ENCODE results near the gene PAQR9. TPM values are rescaled to one million over a fixed set of nuclear protein-coding genes. Genes with fewer than 3 reads are reported as not detected.

Gene PAQR9
- total and polyA plus RNA-seq, 9 donors: 0.04 to 0.08 (median 0.07) TPM; not detected in 6

DNA sequence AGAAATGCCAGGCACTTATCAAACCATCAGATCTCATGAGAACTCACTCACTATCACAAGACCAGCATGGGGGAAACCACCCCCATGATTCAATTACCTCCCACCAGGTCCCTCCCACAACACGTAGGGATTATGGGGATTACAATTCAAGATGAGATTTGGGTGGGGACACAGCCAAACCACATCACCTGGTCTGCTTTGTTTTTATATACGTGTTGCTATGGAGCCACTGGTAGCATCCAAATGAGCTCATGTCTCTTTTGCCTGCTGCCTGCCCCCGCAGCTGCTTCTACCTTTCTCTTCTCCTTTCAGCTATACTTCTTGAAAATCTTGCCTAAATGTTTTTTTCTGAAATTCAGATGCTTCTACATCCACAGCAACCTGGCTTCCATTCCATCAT, 47.8 kb downstream of the PAQR9 start:
- intact Hi-C loops (cut with DNase I): no loop called here
- no peaks in the 10 kb centered on the region for H3K4me1 ChIP-seq (ENCODE audit: insufficient read depth)
- H3K27ac ChIP-seq: no peak overlapping the region
- WGBS, 3 donors: 89 to 92% (median 90%) methylated on average over 3 of the region's 3 CpGs
- DNase-seq: no peak
- H3K27me3 ChIP-seq: no peaks in the 10 kb centered on the region
- TF ChIP-seq EP300 (IDR thresholded peaks at IDR 0.05) (no peak), POLR2A (IDR thresholded peaks at IDR 0.05) (no peak), CTCF (IDR thresholded peaks at IDR 0.05) (no peak)
- H3K9me3 ChIP-seq: no peaks in the 10 kb centered on the region
- no peaks in the 10 kb centered on the region for H3K36me3 ChIP-seq
- H3K4me3 ChIP-seq: no peak overlapping the region

GRCh38 chr3:142914286-142914811, 49.1 kb downstream of the PAQR9 start:
- intact Hi-C loops (cut with DNase I): no loop called here
- Histone ChIP-seq H3K27ac (no peak overlapping the region), H3K27me3 (no peaks in the 10 kb centered on the region), H3K9me3 (no peaks in the 10 kb centered on the region), H3K4me1 (ENCODE audit: insufficient read depth) (no peaks in the 10 kb centered on the region), H3K4me3 (no peak overlapping the region), H3K36me3 (no peaks in the 10 kb centered on the region)
- 46 to 60% (median 56%) methylated on average over 3 of the region's 3 CpGs for WGBS, 3 donors
- TF ChIP-seq POLR2A (IDR thresholded peaks at IDR 0.05): no peak
- TF ChIP-seq EP300 (IDR thresholded peaks at IDR 0.05): no peak
- no peak for TF ChIP-seq CTCF (IDR thresholded peaks at IDR 0.05)
- DNase-seq: no peak

DNA sequence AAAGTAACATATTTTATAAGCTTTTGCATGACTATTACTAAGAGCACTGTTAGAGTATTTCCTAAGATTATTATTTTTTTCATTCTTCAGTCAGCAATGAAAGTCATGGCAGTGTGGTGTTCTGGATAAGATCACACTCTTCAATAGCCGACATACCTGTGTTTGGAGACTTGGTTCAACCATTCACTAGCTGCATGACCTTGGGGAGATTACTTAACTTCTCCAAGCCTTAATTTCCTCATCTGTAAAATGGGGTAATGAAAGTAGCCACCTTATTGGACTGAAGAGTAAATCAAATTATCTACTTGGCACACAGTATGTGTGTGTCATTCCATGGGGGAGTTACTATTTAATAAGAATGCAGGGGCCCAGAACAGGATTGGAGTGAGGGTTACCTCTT, 50.0 kb downstream of the PAQR9 start:
- Histone ChIP-seq H3K4me3 (no peak overlapping the region), H3K4me1 (ENCODE audit: insufficient read depth) (no peaks in the 10 kb centered on the region), H3K9me3 (no peaks in the 10 kb centered on the region), H3K36me3 (no peaks in the 10 kb centered on the region), H3K27ac (no peak overlapping the region), H3K27me3 (no peaks in the 10 kb centered on the region)
- TF ChIP-seq EP300 (IDR thresholded peaks at IDR 0.05) (no peak), POLR2A (IDR thresholded peaks at IDR 0.05) (no peak), CTCF (IDR thresholded peaks at IDR 0.05) (no peak)
- WGBS, 3 donors: 48 to 60% (median 51%) methylated on average over 1 of the region's 1 CpG
- DNase-seq: no peak
- intact Hi-C loops (cut with DNase I): no loop called here

DNA sequence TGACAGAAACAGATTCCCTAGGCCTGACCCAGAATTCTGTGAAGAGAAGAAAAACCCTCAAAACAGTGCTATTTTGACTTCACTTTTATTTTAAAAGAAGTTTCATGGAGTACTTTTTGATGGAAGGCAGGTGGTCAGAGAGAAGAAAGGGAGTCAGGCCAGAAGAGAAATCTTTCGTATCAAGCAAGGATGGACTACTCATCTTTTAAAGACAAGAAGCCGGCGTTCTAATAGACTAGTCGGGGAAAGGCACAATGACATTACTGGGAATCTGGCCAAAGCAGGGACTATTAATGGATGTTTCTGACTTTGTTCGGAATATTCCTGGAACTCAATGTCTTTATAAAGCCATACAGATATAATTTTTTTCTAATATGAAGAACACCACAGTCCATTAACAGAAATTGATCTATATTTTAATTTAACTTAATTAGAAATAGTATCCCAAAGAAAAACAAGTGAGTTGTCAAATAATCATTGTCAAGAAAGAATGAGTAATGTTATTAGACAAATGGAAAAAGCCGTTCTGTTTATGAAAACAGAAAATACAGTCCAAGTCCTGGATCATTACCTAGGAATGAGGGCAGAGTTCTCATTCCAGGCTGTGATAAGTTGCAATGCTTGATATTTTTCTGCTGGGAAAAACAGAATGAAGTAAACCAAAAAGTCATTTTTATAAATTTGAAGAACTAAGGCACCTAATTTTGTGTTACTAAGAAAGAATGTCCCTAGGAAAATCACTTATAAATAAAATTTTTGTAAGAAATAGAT, 50.9 kb downstream of the PAQR9 start:
- no peak for DNase-seq
- WGBS, 3 donors: 6 to 13% (median 9%) methylated on average over 6 of the region's 6 CpGs
- no peak overlapping the region for H3K4me3 ChIP-seq
- H3K4me1 ChIP-seq (ENCODE audit: insufficient read depth): no peaks in the 10 kb centered on the region
- intact Hi-C loops (cut with DNase I): no loop called here
- H3K27ac ChIP-seq: no peak overlapping the region
- H3K27me3 ChIP-seq: no peaks in the 10 kb centered on the region
- H3K9me3 ChIP-seq: no peaks in the 10 kb centered on the region
- H3K36me3 ChIP-seq: no peaks in the 10 kb centered on the region
- no peak for TF ChIP-seq EP300 (IDR thresholded peaks at IDR 0.05)
- TF ChIP-seq POLR2A (IDR thresholded peaks at IDR 0.05): no peak
- TF ChIP-seq CTCF (IDR thresholded peaks at IDR 0.05): no peak

Small RNA genes within 50 kb of the gene (small RNA-seq; reads per million reads assigned to genes)
- not detected for gene AC021074.2

Other genes with a start within 250 kb of the PAQR9 start
- gene TRPC1, start 239.6 kb downstream of the PAQR9 start, total RNA-seq: 10 to 100 TPM; 20.2 to 41.7 (median 35.4) TPM
- gene TRPC1, start 239.6 kb downstream of the PAQR9 start, polyA plus RNA-seq: 10 to 100 TPM; 12.6 to 14.0 TPM
- gene PCOLCE2, start 74.6 kb downstream of the PAQR9 start, total RNA-seq: 1 to 10 TPM; 1.5 to 4.9 (median 3.6) TPM
- 10 to 100 TPM in 1 of 2 donors, 1 to 10 TPM in 1; 3.2 to 47.9 TPM for gene PCOLCE2, start 74.6 kb downstream of the PAQR9 start, polyA plus RNA-seq
- gene U2SURP, start 37.9 kb upstream of the PAQR9 start, total RNA-seq: 100 to 1,000 TPM in 1 of 7 donors, 10 to 100 TPM in 6; 82.6 to 117 (median 98.0) TPM
- 10 to 100 TPM; 32.3 to 61.3 TPM for gene U2SURP, start 37.9 kb upstream of the PAQR9 start, polyA plus RNA-seq
- gene CHST2, start 156.1 kb upstream of the PAQR9 start, total RNA-seq: 1 to 10 TPM; 1.2 to 6.3 (median 4.5) TPM
- gene CHST2, start 156.1 kb upstream of the PAQR9 start, polyA plus RNA-seq: 1 to 10 TPM; 5.8 to 8.0 TPM